Neural cell (in vitro differentiated cells): Measurements from ENCODE around the gene PLA2G5. TPM values are rescaled to one million over a fixed set of nuclear protein-coding genes. Genes with fewer than 3 reads are reported as not detected.
"Not testable (repeated sequence)": the region's sequence is repeated elsewhere in the genome, so short reads cannot be mapped to it uniquely, and the experiment has no call there.

Experiments
- H2AFZ ChIP-seq: fragments of 200-600, 300-800 bp; sonication (generic), shearing (Covaris generic); 2 replicates; pipeline ENCODE4 v1.6.0; 2014; ENCODE audit warnings: low read depth, mild to moderate bottlenecking, antibody characterized with exemption, low read length, moderate library complexity
- H3F3A ChIP-seq: fragments of 200-600 bp; shearing (Covaris generic); 2 replicates; pipeline ENCODE4 v1.6.1; 2016; ENCODE audit warnings: mild to moderate bottlenecking, moderate library complexity, mixed read lengths, antibody characterized with exemption, low read length; ENCODE audit not compliant: insufficient read depth, poor library complexity, severe bottlenecking
- H3K27ac ChIP-seq: fragments of 200-600, 300-800 bp; sonication (generic), shearing (Covaris generic); 2 replicates; pipeline ENCODE4 v1.5.1; 2014; ENCODE audit warnings: mild to moderate bottlenecking, low read length, moderate library complexity
- H3K27me3 ChIP-seq: fragments of 300-800, 200-600 bp; sonication (generic), shearing (Covaris generic); 2 replicates; pipeline ENCODE4 v1.6.0; 2014; ENCODE audit warnings: mild to moderate bottlenecking, low read depth, low read length, moderate library complexity; ENCODE audit not compliant: insufficient read depth
- H3K36me3 ChIP-seq: fragments of 300-800, 200-600 bp; sonication (generic), shearing (Covaris generic); 2 replicates; pipeline ENCODE4 v1.5.1; 2014; ENCODE audit warnings: mild to moderate bottlenecking, antibody characterized with exemption, low read length, moderate library complexity; ENCODE audit not compliant: insufficient read depth
- H3K4me2 ChIP-seq: fragments of 300-800, 200-600 bp; sonication (generic), shearing (Covaris generic); 2 replicates; pipeline ENCODE4 v1.6.0; 2014; ENCODE audit warnings: mild to moderate bottlenecking, low read length
- H3K4me3 ChIP-seq: fragments of 300-800, 200-600 bp; sonication (generic), shearing (Covaris generic); 2 replicates; pipeline ENCODE4 v1.5.1; 2014; ENCODE audit warnings: mild to moderate bottlenecking, low read length, moderate library complexity
- H3K79me2 ChIP-seq: fragments of 200-600 bp; shearing (Covaris generic); replicated peaks from 2 replicates; pipeline ENCODE4 v1.6.0; 2014; ENCODE audit warnings: mild to moderate bottlenecking, low read length, moderate library complexity; ENCODE audit not compliant: insufficient read depth
- H3K9ac ChIP-seq: fragments of 300-800, 200-600 bp; sonication (generic), shearing (Covaris generic); 2 replicates; pipeline ENCODE4 v1.6.1; 2016; ENCODE audit warnings: mild to moderate bottlenecking, low read length, mixed read lengths
- H3K9me2 ChIP-seq: fragments of 200-600 bp; shearing (Covaris generic); 2 replicates; pipeline ENCODE4 v1.6.1; 2016; ENCODE audit warnings: mild to moderate bottlenecking, low read length, mixed read lengths; ENCODE audit not compliant: insufficient read depth
- H3K9me3 ChIP-seq: fragments of 200-600, 300-800 bp; sonication (generic), shearing (Covaris generic); 2 replicates; pipeline ENCODE4 v1.6.1; 2016; ENCODE audit warnings: mild to moderate bottlenecking, mixed run types, low read length, moderate library complexity, mixed read lengths
- H4K20me1 ChIP-seq: fragments of 200-600 bp; shearing (Covaris generic); 2 replicates; pipeline ENCODE4 v1.6.1; 2016; ENCODE audit warnings: mild to moderate bottlenecking, mixed run types; ENCODE audit not compliant: insufficient read depth
- EP300 ChIP-seq: fragments of 450-650 bp; conservative IDR thresholded peaks from 2 replicates; pipeline ENCODE4 v1.6.1; 2014; ENCODE audit warnings: antibody characterized with exemption, mild to moderate bottlenecking, moderate library complexity; ENCODE audit not compliant: poor library complexity, severe bottlenecking
- EZH2 ChIP-seq: fragments of 200-600, 300-800 bp; shearing (Covaris generic), sonication (generic); IDR thresholded peaks from 2 replicates; pipeline ENCODE4 v1.6.1; 2014; ENCODE audit warnings: antibody characterized with exemption, low read length, borderline replicate concordance, mild to moderate bottlenecking; ENCODE audit not compliant: insufficient read depth, poor library complexity, severe bottlenecking
- MXI1 ChIP-seq: fragments of 450-650 bp; conservative IDR thresholded peaks from 2 replicates; pipeline ENCODE4 v1.6.1; 2014; ENCODE audit warnings: antibody characterized with exemption, mild to moderate bottlenecking; ENCODE audit not compliant: poor library complexity, severe bottlenecking
- POLR2AphosphoS5 ChIP-seq: IDR thresholded peaks from 2 replicates; pipeline ENCODE4 v1.6.1; 2012
- RAD21 ChIP-seq: fragments of 450-650 bp; conservative IDR thresholded peaks from 2 replicates; pipeline ENCODE4 v1.6.1; 2014; ENCODE audit warnings: antibody characterized with exemption, mild to moderate bottlenecking, moderate library complexity
- SMC3 ChIP-seq: fragments of 450-650 bp; conservative IDR thresholded peaks from 2 replicates; pipeline ENCODE4 v1.6.1; 2014; ENCODE audit warnings: antibody characterized with exemption, mild to moderate bottlenecking, moderate library complexity; ENCODE audit not compliant: poor library complexity
- TAF1 ChIP-seq: IDR thresholded peaks from 2 replicates; pipeline ENCODE4 v1.6.1; 2012; ENCODE audit warnings: low read depth
- polyA plus RNA-seq: library from polyadenylated mRNA; depleted of rRNA; stranded (reverse); fragments of >200 nt; gene quantifications from 2 replicates; pipeline ENCODE4 v1.2.3, GENCODE V29; 2014
- TF ChIP-seq, protein P1 (sequence below): IDR thresholded peaks from 2 replicates; pipeline ENCODE4 v1.6.1; 2012; ENCODE audit warnings: borderline replicate concordance
- TF ChIP-seq, protein P2 (sequence below): fragments of 450-650 bp; IDR thresholded peaks from 2 replicates; pipeline ENCODE4 v1.5.1; 2014; ENCODE audit warnings: antibody characterized with exemption, mild to moderate bottlenecking, moderate library complexity; ENCODE audit not compliant: poor library complexity, severe bottlenecking

Gene PLA2G5
- polyA plus RNA-seq, 1 donor from 2014 or later, result not detected

DNA sequence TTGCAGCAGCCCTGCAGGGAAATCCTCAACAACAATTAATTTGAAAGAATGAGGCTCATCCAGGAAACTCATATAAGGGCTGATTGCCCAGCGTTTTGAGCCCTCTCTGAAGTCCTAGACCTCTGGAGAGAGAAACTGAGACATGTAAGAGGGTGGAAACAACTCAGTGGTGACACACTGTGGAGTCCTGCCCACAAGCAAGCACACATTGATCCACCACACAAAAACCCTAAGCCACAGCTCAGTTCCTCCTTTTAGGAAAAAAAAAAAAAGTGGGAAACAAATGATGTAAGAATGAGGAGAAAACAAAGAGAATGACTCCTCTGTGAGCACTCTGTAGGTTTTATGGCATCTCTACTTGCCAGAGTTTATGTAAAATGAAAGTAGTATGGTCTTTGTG is 22.9 kb upstream of the PLA2G5 start:
- TF ChIP-seq, protein P1, sequence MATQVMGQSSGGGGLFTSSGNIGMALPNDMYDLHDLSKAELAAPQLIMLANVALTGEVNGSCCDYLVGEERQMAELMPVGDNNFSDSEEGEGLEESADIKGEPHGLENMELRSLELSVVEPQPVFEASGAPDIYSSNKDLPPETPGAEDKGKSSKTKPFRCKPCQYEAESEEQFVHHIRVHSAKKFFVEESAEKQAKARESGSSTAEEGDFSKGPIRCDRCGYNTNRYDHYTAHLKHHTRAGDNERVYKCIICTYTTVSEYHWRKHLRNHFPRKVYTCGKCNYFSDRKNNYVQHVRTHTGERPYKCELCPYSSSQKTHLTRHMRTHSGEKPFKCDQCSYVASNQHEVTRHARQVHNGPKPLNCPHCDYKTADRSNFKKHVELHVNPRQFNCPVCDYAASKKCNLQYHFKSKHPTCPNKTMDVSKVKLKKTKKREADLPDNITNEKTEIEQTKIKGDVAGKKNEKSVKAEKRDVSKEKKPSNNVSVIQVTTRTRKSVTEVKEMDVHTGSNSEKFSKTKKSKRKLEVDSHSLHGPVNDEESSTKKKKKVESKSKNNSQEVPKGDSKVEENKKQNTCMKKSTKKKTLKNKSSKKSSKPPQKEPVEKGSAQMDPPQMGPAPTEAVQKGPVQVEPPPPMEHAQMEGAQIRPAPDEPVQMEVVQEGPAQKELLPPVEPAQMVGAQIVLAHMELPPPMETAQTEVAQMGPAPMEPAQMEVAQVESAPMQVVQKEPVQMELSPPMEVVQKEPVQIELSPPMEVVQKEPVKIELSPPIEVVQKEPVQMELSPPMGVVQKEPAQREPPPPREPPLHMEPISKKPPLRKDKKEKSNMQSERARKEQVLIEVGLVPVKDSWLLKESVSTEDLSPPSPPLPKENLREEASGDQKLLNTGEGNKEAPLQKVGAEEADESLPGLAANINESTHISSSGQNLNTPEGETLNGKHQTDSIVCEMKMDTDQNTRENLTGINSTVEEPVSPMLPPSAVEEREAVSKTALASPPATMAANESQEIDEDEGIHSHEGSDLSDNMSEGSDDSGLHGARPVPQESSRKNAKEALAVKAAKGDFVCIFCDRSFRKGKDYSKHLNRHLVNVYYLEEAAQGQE, result no peak
- TF ChIP-seq SMC3, result no peak
- no peak for TF ChIP-seq RAD21
- TF ChIP-seq TAF1, result no peak
- TF ChIP-seq POLR2AphosphoS5, result no peak
- TF ChIP-seq, protein P2, sequence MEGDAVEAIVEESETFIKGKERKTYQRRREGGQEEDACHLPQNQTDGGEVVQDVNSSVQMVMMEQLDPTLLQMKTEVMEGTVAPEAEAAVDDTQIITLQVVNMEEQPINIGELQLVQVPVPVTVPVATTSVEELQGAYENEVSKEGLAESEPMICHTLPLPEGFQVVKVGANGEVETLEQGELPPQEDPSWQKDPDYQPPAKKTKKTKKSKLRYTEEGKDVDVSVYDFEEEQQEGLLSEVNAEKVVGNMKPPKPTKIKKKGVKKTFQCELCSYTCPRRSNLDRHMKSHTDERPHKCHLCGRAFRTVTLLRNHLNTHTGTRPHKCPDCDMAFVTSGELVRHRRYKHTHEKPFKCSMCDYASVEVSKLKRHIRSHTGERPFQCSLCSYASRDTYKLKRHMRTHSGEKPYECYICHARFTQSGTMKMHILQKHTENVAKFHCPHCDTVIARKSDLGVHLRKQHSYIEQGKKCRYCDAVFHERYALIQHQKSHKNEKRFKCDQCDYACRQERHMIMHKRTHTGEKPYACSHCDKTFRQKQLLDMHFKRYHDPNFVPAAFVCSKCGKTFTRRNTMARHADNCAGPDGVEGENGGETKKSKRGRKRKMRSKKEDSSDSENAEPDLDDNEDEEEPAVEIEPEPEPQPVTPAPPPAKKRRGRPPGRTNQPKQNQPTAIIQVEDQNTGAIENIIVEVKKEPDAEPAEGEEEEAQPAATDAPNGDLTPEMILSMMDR, result no peak
- TF ChIP-seq EP300, result no peak
- no peak for TF ChIP-seq EZH2
- no peak for TF ChIP-seq MXI1
- Histone ChIP-seq H2AFZ (no peak overlapping the region), H3K27ac (no peak overlapping the region), H4K20me1 (no peaks in the 10 kb centered on the region), H3K27me3 (no peaks in the 10 kb centered on the region), H3F3A (no peaks in the 10 kb centered on the region), H3K4me3 (no peak overlapping the region), H3K79me2 (no peaks in the 10 kb centered on the region), H3K9me3 (peaks cover 10% of the 10 kb centered on the region), H3K9ac (no peak overlapping the region), H3K4me2 (no peak overlapping the region), H3K36me3 (no peaks in the 10 kb centered on the region), H3K9me2 (no peaks in the 10 kb centered on the region)

DNA sequence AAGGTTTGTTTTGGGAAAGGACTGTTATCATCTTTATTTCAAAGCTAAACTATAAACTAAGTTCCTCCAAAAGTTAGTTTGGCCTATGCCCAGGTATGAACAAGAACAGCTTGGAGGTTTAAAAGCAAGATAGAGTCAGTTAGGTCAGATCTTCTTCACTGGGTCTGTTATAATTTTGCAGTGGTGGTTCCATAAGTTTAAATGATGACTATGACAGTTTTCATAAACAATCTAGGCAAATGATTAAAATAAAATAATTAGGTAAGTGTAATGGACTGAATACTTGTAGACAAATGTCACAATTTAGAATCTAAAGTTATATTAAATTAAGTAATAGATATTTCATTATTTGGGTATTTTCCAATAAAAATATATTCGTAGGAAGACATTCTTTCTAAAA is 21.4 kb upstream of the PLA2G5 start:
- H3K9ac ChIP-seq, result no peak overlapping the region
- H3K4me2 ChIP-seq, result no peak overlapping the region
- no peaks in the 10 kb centered on the region for H3F3A ChIP-seq
- no peaks in the 10 kb centered on the region for H3K9me2 ChIP-seq
- no peak for TF ChIP-seq POLR2AphosphoS5
- TF ChIP-seq MXI1, result no peak
- no peak for TF ChIP-seq RAD21
- TF ChIP-seq, protein P1, result no peak
- TF ChIP-seq EP300, result no peak
- no peak for TF ChIP-seq TAF1
- no peak for TF ChIP-seq EZH2
- TF ChIP-seq, protein P2, result no peak
- TF ChIP-seq SMC3, result no peak
- no peak overlapping the region for H3K4me3 ChIP-seq
- no peaks in the 10 kb centered on the region for H3K27me3 ChIP-seq
- no peak overlapping the region for H2AFZ ChIP-seq
- H4K20me1 ChIP-seq, result no peaks in the 10 kb centered on the region
- H3K36me3 ChIP-seq, result no peaks in the 10 kb centered on the region
- H3K9me3 ChIP-seq, result peaks cover 10% of the 10 kb centered on the region
- H3K27ac ChIP-seq, result no peak overlapping the region
- H3K79me2 ChIP-seq, result no peaks in the 10 kb centered on the region

DNA sequence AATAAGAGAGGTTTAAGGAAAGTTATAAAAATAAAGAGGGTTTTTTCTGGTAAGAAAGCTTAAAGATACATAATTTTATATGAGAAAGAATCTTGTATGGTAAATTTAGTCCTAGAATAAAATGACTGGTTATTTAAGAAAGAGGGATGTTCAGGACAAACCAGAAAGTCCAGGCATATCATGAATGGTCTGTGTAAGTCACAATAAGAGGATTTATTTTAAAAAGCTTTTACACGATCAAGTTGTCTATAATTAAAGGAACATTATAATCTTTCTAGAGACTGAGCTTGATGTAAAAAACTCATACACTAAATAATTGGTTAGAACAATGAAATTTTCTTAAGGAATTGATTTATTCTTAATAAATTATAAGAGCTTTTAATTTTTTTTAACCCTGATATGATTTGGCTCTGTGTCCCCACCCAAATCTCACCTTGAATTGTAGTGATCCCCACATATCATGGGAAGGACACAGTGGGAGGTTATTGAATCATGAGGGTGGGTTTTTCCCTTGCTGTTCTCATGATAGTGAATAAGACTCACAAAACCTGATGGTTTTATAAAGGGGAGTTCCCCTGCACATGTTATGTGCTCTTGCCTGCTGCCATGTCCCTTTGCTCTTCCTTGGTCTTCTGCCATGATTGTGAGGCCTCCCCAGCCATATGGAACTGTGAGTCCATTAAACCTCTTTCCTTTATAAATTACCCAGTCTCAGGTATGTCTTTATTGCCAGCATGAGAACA is 20.8 kb upstream of the PLA2G5 start:
- H2AFZ ChIP-seq, H3F3A ChIP-seq, H3K36me3 ChIP-seq, H4K20me1 ChIP-seq, H3K9me2 ChIP-seq, H3K4me3 ChIP-seq, H3K4me2 ChIP-seq, H3K9ac ChIP-seq, H3K27ac ChIP-seq, H3K79me2 ChIP-seq, H3K27me3 ChIP-seq: not testable (repeated sequence)
- H3K9me3 ChIP-seq, result peaks cover 10% of the 10 kb centered on the region
